Loucy (cell line): ENCODE data around the gene SEZ6.

Source experiments
- H2AFZ ChIP-seq: fragments of 200-600 bp; sonication (generic); 2 replicates; pipeline ENCODE4 v1.6.0; 2016; ENCODE audit warnings: antibody characterized with exemption, mild to moderate bottlenecking, low read length, moderate library complexity
- H3F3A ChIP-seq: fragments of 200-600 bp; 2 replicates; pipeline ENCODE4 v1.6.0; 2016; ENCODE audit warnings: antibody characterized with exemption, low read depth, mild to moderate bottlenecking
- H3K27me3 ChIP-seq: fragments of 200-600 bp; sonication (generic); 2 replicates; pipeline ENCODE4 v1.6.1; 2014; ENCODE audit warnings: low read length, mild to moderate bottlenecking; ENCODE audit not compliant: insufficient read depth, poor library complexity, severe bottlenecking
- H3K36me3 ChIP-seq: fragments of 200-600 bp; sonication (generic); 2 replicates; pipeline ENCODE4 v1.6.1; 2016; ENCODE audit warnings: low read length; ENCODE audit not compliant: insufficient read depth
- H3K4me1 ChIP-seq: fragments of 200-600 bp; sonication (generic); 2 replicates; pipeline ENCODE4 v1.5.1; 2014; ENCODE audit warnings: low read length, mild to moderate bottlenecking; ENCODE audit not compliant: insufficient read depth, poor library complexity, severe bottlenecking
- H3K4me2 ChIP-seq: fragments of 200-600 bp; sonication (generic); 2 replicates; pipeline ENCODE4 v1.6.0; 2014; ENCODE audit warnings: antibody characterized with exemption, low read length, low read depth, mild to moderate bottlenecking; ENCODE audit not compliant: poor library complexity, severe bottlenecking
- H3K4me3 ChIP-seq: fragments of 200-600 bp; sonication (generic); 2 replicates; pipeline ENCODE4 v1.5.1; 2014; ENCODE audit warnings: low read length, mild to moderate bottlenecking, mixed read lengths; ENCODE audit not compliant: poor library complexity, severe bottlenecking
- H3K79me2 ChIP-seq: fragments of 200-600 bp; sonication (generic); 2 replicates; pipeline ENCODE4 v1.6.1; 2014; ENCODE audit warnings: low read length; ENCODE audit not compliant: insufficient read depth
- H3K9ac ChIP-seq: fragments of 200-600 bp; sonication (generic); 2 replicates; pipeline ENCODE4 v1.6.0; 2014; ENCODE audit warnings: mild to moderate bottlenecking, low read depth, low read length, moderate library complexity; ENCODE audit not compliant: poor library complexity, severe bottlenecking
- H3K9me2 ChIP-seq: fragments of 200-600 bp; sonication (generic); replicated peaks from 2 replicates; pipeline ENCODE4 v1.6.1; 2016; ENCODE audit warnings: low read depth, low read length, mixed read lengths
- H3K9me3 ChIP-seq: fragments of 200-600 bp; sonication (generic); 2 replicates; pipeline ENCODE4 v1.6.1; 2014; ENCODE audit warnings: mild to moderate bottlenecking, antibody characterized with exemption, low read length, low read depth; ENCODE audit not compliant: insufficient read depth
- H4K20me1 ChIP-seq: fragments of 200-600 bp; sonication (generic); 2 replicates; pipeline ENCODE4 v1.6.0; 2014; ENCODE audit warnings: antibody characterized with exemption, low read length, mild to moderate bottlenecking; ENCODE audit not compliant: insufficient read depth, poor library complexity, severe bottlenecking
- EZH2phosphoT487 ChIP-seq: fragments of 200-600 bp; IDR thresholded peaks from 2 replicates; pipeline ENCODE4 v1.6.1; 2018; ENCODE audit warnings: antibody characterized with exemption, mild to moderate bottlenecking, moderate library complexity, borderline replicate concordance
- TF ChIP-seq, protein P1 (sequence below): fragments of 200-600 bp; sonication (generic); conservative IDR thresholded peaks from 2 replicates; pipeline ENCODE4 v1.5.1; 2014; ENCODE audit warnings: mild to moderate bottlenecking, antibody characterized with exemption, low read length

SEZ6 gene

DNA sequence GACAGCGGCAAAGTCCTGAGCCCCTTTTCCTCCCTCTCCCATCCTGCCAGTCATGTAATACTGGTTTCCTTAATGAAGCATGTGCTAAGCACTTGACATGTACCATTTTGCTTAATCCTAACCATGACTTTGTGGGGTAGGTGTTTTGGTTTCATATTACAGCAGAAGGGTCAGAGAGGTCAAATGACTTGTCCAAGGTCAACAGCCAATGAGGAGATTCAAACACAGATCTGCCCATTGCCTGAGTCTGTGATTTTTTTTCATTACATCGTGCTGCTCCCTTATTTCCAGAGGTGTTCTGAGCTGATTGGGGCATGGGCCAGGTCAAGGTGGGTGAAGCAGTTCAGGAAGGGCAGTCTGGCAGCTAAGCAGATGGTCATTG, 36.9 kb downstream of the SEZ6 start:
- Histone ChIP-seq H3K27me3 (no peaks in the 10 kb centered on the region), H3K9me2 (no peaks in the 10 kb centered on the region), H3K4me1 (no peaks in the 10 kb centered on the region), H3K4me3 (no peak overlapping the region), H3F3A (no peaks in the 10 kb centered on the region), H3K9me3 (no peaks in the 10 kb centered on the region), H2AFZ (no peak overlapping the region), H3K79me2 (no peaks in the 10 kb centered on the region), H3K4me2 (no peak overlapping the region), H3K9ac (no peak overlapping the region), H3K36me3 (no peaks in the 10 kb centered on the region), H4K20me1 (no peaks in the 10 kb centered on the region)
- TF ChIP-seq, protein P1, sequence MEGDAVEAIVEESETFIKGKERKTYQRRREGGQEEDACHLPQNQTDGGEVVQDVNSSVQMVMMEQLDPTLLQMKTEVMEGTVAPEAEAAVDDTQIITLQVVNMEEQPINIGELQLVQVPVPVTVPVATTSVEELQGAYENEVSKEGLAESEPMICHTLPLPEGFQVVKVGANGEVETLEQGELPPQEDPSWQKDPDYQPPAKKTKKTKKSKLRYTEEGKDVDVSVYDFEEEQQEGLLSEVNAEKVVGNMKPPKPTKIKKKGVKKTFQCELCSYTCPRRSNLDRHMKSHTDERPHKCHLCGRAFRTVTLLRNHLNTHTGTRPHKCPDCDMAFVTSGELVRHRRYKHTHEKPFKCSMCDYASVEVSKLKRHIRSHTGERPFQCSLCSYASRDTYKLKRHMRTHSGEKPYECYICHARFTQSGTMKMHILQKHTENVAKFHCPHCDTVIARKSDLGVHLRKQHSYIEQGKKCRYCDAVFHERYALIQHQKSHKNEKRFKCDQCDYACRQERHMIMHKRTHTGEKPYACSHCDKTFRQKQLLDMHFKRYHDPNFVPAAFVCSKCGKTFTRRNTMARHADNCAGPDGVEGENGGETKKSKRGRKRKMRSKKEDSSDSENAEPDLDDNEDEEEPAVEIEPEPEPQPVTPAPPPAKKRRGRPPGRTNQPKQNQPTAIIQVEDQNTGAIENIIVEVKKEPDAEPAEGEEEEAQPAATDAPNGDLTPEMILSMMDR = no peak
- no peak for TF ChIP-seq EZH2phosphoT487

- Histone ChIP-seq H3K9me3 (no peaks in the 10 kb centered on the region), H3K36me3 (no peaks in the 10 kb centered on the region), H3K4me3 (no peak overlapping the region), H3K9me2 (no peaks in the 10 kb centered on the region), H3K9ac (no peak overlapping the region), H3K4me2 (no peak overlapping the region), H3K27me3 (no peaks in the 10 kb centered on the region), H3K79me2 (no peaks in the 10 kb centered on the region), H4K20me1 (no peaks in the 10 kb centered on the region), H2AFZ (no peak overlapping the region), H3K4me1 (no peaks in the 10 kb centered on the region), H3F3A (no peaks in the 10 kb centered on the region)
- TF ChIP-seq EZH2phosphoT487 = no peak
- TF ChIP-seq, protein P1 = no peak
Measured at GRCh38 chr17:28968231-28968913, 37.5 kb downstream of the SEZ6 start.

- no peak for TF ChIP-seq EZH2phosphoT487
- TF ChIP-seq, protein P1 = no peak
- H3F3A ChIP-seq = no peaks in the 10 kb centered on the region
- H4K20me1 ChIP-seq = no peaks in the 10 kb centered on the region
- no peak overlapping the region for H3K4me3 ChIP-seq
- H3K9ac ChIP-seq = no peak overlapping the region
- no peaks in the 10 kb centered on the region for H3K4me1 ChIP-seq
- no peak overlapping the region for H2AFZ ChIP-seq
- no peaks in the 10 kb centered on the region for H3K9me2 ChIP-seq
- H3K9me3 ChIP-seq = no peaks in the 10 kb centered on the region
- no peaks in the 10 kb centered on the region for H3K79me2 ChIP-seq
- H3K36me3 ChIP-seq = no peaks in the 10 kb centered on the region
- H3K27me3 ChIP-seq = no peaks in the 10 kb centered on the region
- no peak overlapping the region for H3K4me2 ChIP-seq
Measured at GRCh38 chr17:28967221-28968135, 38.4 kb downstream of the SEZ6 start.
